ENCODE results near the gene PEX14.

PEX14 gene

DNA sequence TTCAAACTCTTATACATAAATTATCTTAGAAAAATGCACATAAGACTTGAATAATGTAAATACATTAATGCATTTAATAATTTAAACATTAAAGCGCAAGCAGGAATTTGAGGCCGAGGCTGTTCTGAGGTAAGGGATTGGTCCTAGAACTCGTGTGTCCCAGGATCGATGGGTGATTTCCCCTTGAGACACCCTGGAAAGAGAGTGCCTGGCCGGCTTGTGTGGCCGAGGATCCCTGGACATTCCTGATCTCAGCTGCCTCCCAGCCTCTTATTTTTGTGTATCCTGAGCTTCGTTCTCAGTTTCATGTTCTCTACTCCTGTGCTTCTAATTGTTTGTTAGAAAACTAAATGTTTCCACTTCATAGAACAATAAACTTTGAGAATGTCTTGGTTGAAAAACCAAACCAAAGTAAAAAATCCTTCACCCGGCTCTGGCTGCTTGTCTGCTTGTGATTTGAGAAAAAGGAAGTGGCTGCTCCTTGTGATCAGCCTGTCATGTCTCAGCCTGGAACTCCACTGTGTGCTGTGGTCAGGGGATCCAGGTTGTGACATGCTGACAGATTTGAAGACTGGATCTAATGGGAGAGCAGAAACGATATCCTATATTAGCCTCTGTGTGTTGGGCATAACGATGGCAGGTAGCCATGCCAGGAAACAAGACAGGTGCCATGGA, 40.7 kb downstream of the PEX14 start:
- H3K4me1 ChIP-seq: peaks cover 11% of the 10 kb centered on the region
- H3K4me2 ChIP-seq (ENCODE audit: low read length): no peak overlapping the region
- H3K4me3 ChIP-seq (ENCODE audit: low read depth, low read length): no peak overlapping the region
- H3K27ac ChIP-seq: no peak overlapping the region
- no peaks in the 10 kb centered on the region for H3K27me3 ChIP-seq (ENCODE audit: control insufficient read depth, insufficient read depth, low read length)
- H2AFZ ChIP-seq: no peak overlapping the region
- H3K9ac ChIP-seq: no peak overlapping the region
- TF ChIP-seq, protein P1, sequence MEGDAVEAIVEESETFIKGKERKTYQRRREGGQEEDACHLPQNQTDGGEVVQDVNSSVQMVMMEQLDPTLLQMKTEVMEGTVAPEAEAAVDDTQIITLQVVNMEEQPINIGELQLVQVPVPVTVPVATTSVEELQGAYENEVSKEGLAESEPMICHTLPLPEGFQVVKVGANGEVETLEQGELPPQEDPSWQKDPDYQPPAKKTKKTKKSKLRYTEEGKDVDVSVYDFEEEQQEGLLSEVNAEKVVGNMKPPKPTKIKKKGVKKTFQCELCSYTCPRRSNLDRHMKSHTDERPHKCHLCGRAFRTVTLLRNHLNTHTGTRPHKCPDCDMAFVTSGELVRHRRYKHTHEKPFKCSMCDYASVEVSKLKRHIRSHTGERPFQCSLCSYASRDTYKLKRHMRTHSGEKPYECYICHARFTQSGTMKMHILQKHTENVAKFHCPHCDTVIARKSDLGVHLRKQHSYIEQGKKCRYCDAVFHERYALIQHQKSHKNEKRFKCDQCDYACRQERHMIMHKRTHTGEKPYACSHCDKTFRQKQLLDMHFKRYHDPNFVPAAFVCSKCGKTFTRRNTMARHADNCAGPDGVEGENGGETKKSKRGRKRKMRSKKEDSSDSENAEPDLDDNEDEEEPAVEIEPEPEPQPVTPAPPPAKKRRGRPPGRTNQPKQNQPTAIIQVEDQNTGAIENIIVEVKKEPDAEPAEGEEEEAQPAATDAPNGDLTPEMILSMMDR (IDR thresholded peaks at IDR 0.05): no peak
- H3K36me3 ChIP-seq (ENCODE audit: control insufficient read depth, insufficient read depth, low read length): no peaks in the 10 kb centered on the region
- no peaks in the 10 kb centered on the region for H3K9me3 ChIP-seq (ENCODE audit: control insufficient read depth, low read length)
- peaks cover 11% of the 10 kb centered on the region for H3K79me2 ChIP-seq

- no peaks in the 10 kb centered on the region for H3K27me3 ChIP-seq (ENCODE audit: control insufficient read depth, insufficient read depth, low read length)
- peaks cover 11% of the 10 kb centered on the region for H3K79me2 ChIP-seq
- H3K9me3 ChIP-seq (ENCODE audit: control insufficient read depth, low read length): no peaks in the 10 kb centered on the region
- H3K27ac ChIP-seq: no peak overlapping the region
- no peak overlapping the region for H3K4me2 ChIP-seq (ENCODE audit: low read length)
- TF ChIP-seq, protein P1 (IDR thresholded peaks at IDR 0.05): no peak
- H3K9ac ChIP-seq: no peak overlapping the region
- H2AFZ ChIP-seq: no peak overlapping the region
- H3K4me1 ChIP-seq: peaks cover 8% of the 10 kb centered on the region
- no peaks in the 10 kb centered on the region for H3K36me3 ChIP-seq (ENCODE audit: control insufficient read depth, insufficient read depth, low read length)
- no peak overlapping the region for H3K4me3 ChIP-seq (ENCODE audit: low read depth, low read length)
Measured at GRCh38 chr1:10515976-10516750, 41.4 kb downstream of the PEX14 start.

- TF ChIP-seq, protein P1 (IDR thresholded peaks at IDR 0.05): no peak
- Histone ChIP-seq H3K9ac (no peak overlapping the region), H3K36me3 (ENCODE audit: control insufficient read depth, insufficient read depth, low read length) (no peaks in the 10 kb centered on the region), H3K4me2 (ENCODE audit: low read length) (no peak overlapping the region), H3K9me3 (ENCODE audit: control insufficient read depth, low read length) (no peaks in the 10 kb centered on the region), H2AFZ (no peak overlapping the region), H3K4me3 (ENCODE audit: low read depth, low read length) (no peak overlapping the region), H3K79me2 (peaks cover 11% of the 10 kb centered on the region), H3K4me1 (peaks cover 8% of the 10 kb centered on the region), H3K27ac (no peak overlapping the region), H3K27me3 (ENCODE audit: control insufficient read depth, insufficient read depth, low read length) (no peaks in the 10 kb centered on the region)
Measured at GRCh38 chr1:10516925-10517676, 42.4 kb downstream of the PEX14 start.

DNA sequence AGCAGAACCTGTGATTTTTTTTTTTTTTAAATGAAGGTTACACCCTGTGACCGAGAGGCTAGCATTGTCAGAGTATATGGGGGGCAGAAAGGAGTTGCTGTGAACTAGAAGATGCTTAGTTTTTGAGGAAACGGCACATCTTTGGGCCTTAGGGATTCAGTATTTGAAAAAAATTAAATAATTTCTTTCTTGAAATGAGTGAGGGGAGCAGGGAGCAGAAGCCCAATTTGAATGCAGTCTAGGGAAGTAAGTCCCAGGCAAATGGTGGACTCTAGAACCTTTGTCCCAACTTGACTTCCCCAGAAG, 42.9 kb downstream of the PEX14 start:
- Histone ChIP-seq H3K79me2 (peaks cover 10% of the 10 kb centered on the region), H3K4me2 (ENCODE audit: low read length) (no peak overlapping the region), H3K4me1 (peaks cover 8% of the 10 kb centered on the region), H3K27me3 (ENCODE audit: control insufficient read depth, insufficient read depth, low read length) (no peaks in the 10 kb centered on the region), H3K27ac (no peak overlapping the region), H3K36me3 (ENCODE audit: control insufficient read depth, insufficient read depth, low read length) (no peaks in the 10 kb centered on the region), H3K9ac (no peak overlapping the region), H3K9me3 (ENCODE audit: control insufficient read depth, low read length) (no peaks in the 10 kb centered on the region), H3K4me3 (ENCODE audit: low read depth, low read length) (no peak overlapping the region), H2AFZ (no peak overlapping the region)
- TF ChIP-seq, protein P1 (IDR thresholded peaks at IDR 0.05): no peak
